Keratinocyte (primary cell): ENCODE measurements around the gene GALNT9. TPM values are rescaled to one million over a fixed set of nuclear protein-coding genes. Genes with fewer than 3 reads are reported as not detected.

ENCODE experiments used
- DNase-seq: peaks from one replicate; pipeline ENCODE4 v3.0.0-alpha.2; 2011; ENCODE audit warnings: low read depth, missing footprints, low spot score
- FAIRE-seq: peaks from 2 replicates; lab custom pipeline; 2011; peaks lifted over from hg19 to GRCh38; lab: Jason Lieb, UNC
- H2AFZ ChIP-seq: 2 replicates; pipeline ENCODE4 v1.6.0; 2012; ENCODE audit warnings: low read length, control low read depth, inconsistent platforms; ENCODE audit not compliant: control insufficient read depth
- H3K27ac ChIP-seq: 2 replicates; pipeline ENCODE4 v1.5.1; 2011; ENCODE audit warnings: low read length; ENCODE audit not compliant: control insufficient read depth, insufficient read depth
- H3K27me3 ChIP-seq: 3 replicates; pipeline ENCODE4 v1.6.0; 2011; ENCODE audit warnings: low read length; ENCODE audit not compliant: control insufficient read depth, insufficient read depth; ENCODE audit errors: extremely low read depth
- H3K36me3 ChIP-seq, 2 experiments: 2 replicates in 1 of 2; 3 replicates in 1 of 2; pipeline ENCODE4 v1.5.1; 2011; ENCODE audit warnings: low read length in 2 of 2, mild to moderate bottlenecking in 1 of 2; ENCODE audit not compliant: control insufficient read depth in 2 of 2, insufficient read depth in 2 of 2; ENCODE audit errors: extremely low read depth in 1 of 2
- H3K4me1 ChIP-seq: 3 replicates; pipeline ENCODE4 v1.5.1; 2011; ENCODE audit warnings: low read length; ENCODE audit not compliant: control insufficient read depth, insufficient read depth; ENCODE audit errors: extremely low read depth
- H3K4me2 ChIP-seq: 3 replicates; pipeline ENCODE4 v1.6.0; 2011; ENCODE audit warnings: low read depth, low read length; ENCODE audit not compliant: control insufficient read depth, insufficient read depth; ENCODE audit errors: extremely low read depth
- H3K4me3 ChIP-seq, 3 experiments: fragments of 200-600 bp in 1 of 3; sonication (generic) in 1 of 3; 2 replicates in 2 of 3; 3 replicates in 1 of 3; pipeline ENCODE4 v1.5.1; 2011 to 2016; ENCODE audit warnings: low read length in 3 of 3, mild to moderate bottlenecking in 3 of 3, control low read depth in 2 of 3, inconsistent platforms in 1 of 3, low read depth in 1 of 3, mixed read lengths in 1 of 3, mixed run types in 1 of 3, moderate library complexity in 1 of 3; ENCODE audit not compliant: control insufficient read depth in 2 of 3, insufficient read depth in 2 of 3; ENCODE audit errors: extremely low read depth in 1 of 3
- H3K79me2 ChIP-seq: 2 replicates; pipeline ENCODE4 v1.6.0; 2012; ENCODE audit warnings: low read length; ENCODE audit not compliant: control insufficient read depth, insufficient read depth
- H3K9ac ChIP-seq: 3 replicates; pipeline ENCODE4 v1.6.0; 2011; ENCODE audit warnings: low read length; ENCODE audit not compliant: control insufficient read depth, insufficient read depth; ENCODE audit errors: extremely low read depth
- H3K9me1 ChIP-seq: 3 replicates; pipeline ENCODE4 v1.6.0; 2011; ENCODE audit warnings: low read length; ENCODE audit not compliant: control insufficient read depth, insufficient read depth; ENCODE audit errors: extremely low read depth
- H3K9me3 ChIP-seq: 2 replicates; pipeline ENCODE4 v1.5.1; 2012; ENCODE audit warnings: low read depth, low read length; ENCODE audit not compliant: control insufficient read depth
- H4K20me1 ChIP-seq: 3 replicates; pipeline ENCODE4 v1.6.0; 2011; ENCODE audit warnings: low read length; ENCODE audit not compliant: control insufficient read depth, insufficient read depth; ENCODE audit errors: extremely low read depth
- CTCF ChIP-seq, 3 experiments: IDR thresholded peaks in 1 of 3; conservative IDR thresholded peaks in 1 of 3; optimal IDR thresholded peaks in 1 of 3; 2 replicates in 2 of 3; 3 replicates in 1 of 3; pipeline versions ENCODE3 to v1.5.1; 2011; ENCODE audit warnings: low read length in 3 of 3, mild to moderate bottlenecking in 3 of 3, moderate library complexity in 2 of 3, control low read depth in 1 of 3, inconsistent platforms in 1 of 3; ENCODE audit not compliant: insufficient read depth in 2 of 3; ENCODE audit errors: extremely low read depth in 1 of 3
- EZH2 ChIP-seq: IDR thresholded peaks from one replicate; pipeline ENCODE4 v1.6.1; 2012; ENCODE audit warnings: inconsistent platforms, mild to moderate bottlenecking, low read length, moderate library complexity
- dilution Hi-C: fragments of 300-500 bp; cut with MboI; formaldehyde crosslinking; loops from one replicate; pipeline ENCODE4 v1.7.0; 2020; ENCODE audit warnings: low sequenced_read_pairs; ENCODE audit not compliant: extremely low pct_ligation_motif_present
- polyA plus RNA-seq, 5 experiments: library from polyadenylated mRNA; depleted of rRNA in 3 of 5; stranded (reverse) in 3 of 5; stranded (forward) in 1 of 5; unstranded in 1 of 5; fragments of >200 nt; gene quantifications; 1 replicate in 1 of 5; 2 replicates in 3 of 5; 3 replicates in 1 of 5; pipeline versions ENCODE4 v1.2.1 to v1.2.3, GENCODE V29; 2011 to 2012; ENCODE audit warnings: missing spikeins in 2 of 5, low read depth in 1 of 5, low replicate concordance in 1 of 5

The GALNT9 gene
- polyA plus RNA-seq, 1 donor (not counting 4 experiments of a cell fraction or from before 2014, with no cell fraction given): not detected

- dilution Hi-C loops: no loop called here
- H3K79me2 ChIP-seq: no peaks in the 10 kb centered on the region
- no peak overlapping the region for H3K4me2 ChIP-seq
- no peaks in the 10 kb centered on the region for H3K9me3 ChIP-seq
- no peak overlapping the region for H2AFZ ChIP-seq
- H3K4me1 ChIP-seq: no peaks in the 10 kb centered on the region
- H3K9ac ChIP-seq: no peak overlapping the region
- no peak for TF ChIP-seq CTCF (optimal IDR thresholded peaks at IDR 0.05 in 1 of 3, IDR thresholded peaks at IDR 0.05 in 1 of 3, conservative IDR thresholded peaks at IDR 0.05 in 1 of 3; ENCODE audit: extremely low read depth in 1 of 3, insufficient read depth in 2 of 3, low read length in 3 of 3)
- no peak for TF ChIP-seq EZH2
- no peaks in the 10 kb centered on the region for H3K36me3 ChIP-seq
- DNase-seq (no peak), FAIRE-seq (no peak)
- H3K27ac ChIP-seq: no peak overlapping the region
- H4K20me1 ChIP-seq: peaks cover 2% of the 10 kb centered on the region
- peaks cover 32% of the 10 kb centered on the region for H3K27me3 ChIP-seq
- H3K4me3 ChIP-seq: no peak overlapping the region
- no peaks in the 10 kb centered on the region for H3K9me1 ChIP-seq
Observed at GRCh38 chr12:132171968-132172521, 157.3 kb downstream of the GALNT9 start.

- no peaks in the 10 kb centered on the region for H3K36me3 ChIP-seq
- TF ChIP-seq CTCF (optimal IDR thresholded peaks at IDR 0.05 in 1 of 3, IDR thresholded peaks at IDR 0.05 in 1 of 3, conservative IDR thresholded peaks at IDR 0.05 in 1 of 3; ENCODE audit: extremely low read depth in 1 of 3, insufficient read depth in 2 of 3, low read length in 3 of 3) (no peak), EZH2 (no peak)
- FAIRE-seq (no peak), DNase-seq (no peak)
- no peaks in the 10 kb centered on the region for H3K9me3 ChIP-seq
- H3K4me3 ChIP-seq: no peak overlapping the region
- peaks cover 2% of the 10 kb centered on the region for H4K20me1 ChIP-seq
- no peaks in the 10 kb centered on the region for H3K79me2 ChIP-seq
- no peak overlapping the region for H2AFZ ChIP-seq
- H3K4me2 ChIP-seq: no peak overlapping the region
- H3K27me3 ChIP-seq: peaks cover 26% of the 10 kb centered on the region
- no peak overlapping the region for H3K27ac ChIP-seq
- H3K9me1 ChIP-seq: no peaks in the 10 kb centered on the region
- no peaks in the 10 kb centered on the region for H3K4me1 ChIP-seq
- H3K9ac ChIP-seq: no peak overlapping the region
- dilution Hi-C loops: no loop called here
Observed at GRCh38 chr12:132171293-132171967, 158.0 kb downstream of the GALNT9 start.
